Measurements from ENCODE around the gene MUC4. TPM values are rescaled to one million over a fixed set of nuclear protein-coding genes. Genes with fewer than 3 reads are reported as not detected.

The MUC4 gene
- total and polyA plus RNA-seq, 10 of the 15 experiments (the other 5 are each of a cell fraction or from before 2014, with no cell fraction given) = 0.02 to 0.46 (median 0.27) TPM; not detected in 4

GRCh38 chr3:195704433-195704999, 107.2 kb downstream of the MUC4 start:
- intact Hi-C loops (cut with micrococcal nuclease; ENCODE audit: unreplicated experiment) = no loop called here
- Histone ChIP-seq H3K9ac (ENCODE audit: control insufficient read depth, insufficient read depth, low read length) (no peak overlapping the region), H3K4me2 (ENCODE audit: control insufficient read depth, insufficient read depth) (no peak overlapping the region), H3K9me3 (replicated peaks; ENCODE audit: control insufficient read depth, insufficient read depth, low read length) (no peaks in the 10 kb centered on the region), H4K20me1 (ENCODE audit: control insufficient read depth, insufficient read depth) (no peaks in the 10 kb centered on the region), H3K27ac (ENCODE audit: control insufficient read depth, insufficient read depth) (no peak overlapping the region), H3K4me3 (no peak overlapping the region), H3K36me3 (ENCODE audit: control insufficient read depth in 2 of 2, insufficient read depth in 2 of 2, low read length in 1 of 2) (no peaks in the 10 kb centered on the region), H2AFZ (ENCODE audit: control insufficient read depth, low read depth, low read length) (no peak overlapping the region), H3K79me2 (ENCODE audit: control insufficient read depth, insufficient read depth, low read length) (no peaks in the 10 kb centered on the region), H3K27me3 (replicated peaks in 1 of 2; ENCODE audit: control insufficient read depth in 2 of 2, insufficient read depth in 2 of 2, low read length in 1 of 2) (no peaks in the 10 kb centered on the region), H3K4me1 (ENCODE audit: control insufficient read depth, insufficient read depth, low read length) (0 out of 2 replicates have a peak, but pooled peaks cover 4% of the 10 kb centered on the region)
- ChIA-PET CTCF (interaction anchor here (0.7 to 0.8 kb wide), 2 partner anchors 12 to 1096 kb away, joined by 3 read pairs; no protein-coding TSS in a partner anchor), POLR2A (no interaction called here), RAD21 (ENCODE audit: unreplicated experiment) (interaction anchor here (0.6 kb wide), 1 partner anchor 145 kb away, joined by 3 read pairs; no protein-coding TSS in a partner anchor), SMC1A (ENCODE audit: uncharacterized antibody, unreplicated experiment) (no interaction called here)
- in situ Hi-C loops (cut with MboI) = no loop called here
- DNase-seq (ENCODE audit: low read depth, low spot score) (no peak), FAIRE-seq (no peak), ATAC-seq (no peak)
- no TSS peak for BruUV-seq (replicated peaks)
- WGBS (ENCODE audit: insufficient coverage, insufficient replicate concordance, low lambda C conversion rate, missing lambda C conversion rate) = 59% methylated on average over 9 of the region's 9 CpGs
- TF ChIP-seq NFYA (IDR thresholded peaks at IDR 0.05; ENCODE audit: borderline replicate concordance, low read depth, low read length) (no peak), HDGF (IDR thresholded peaks at IDR 0.05) (no peak), BHLHE40 (IDR thresholded peaks at IDR 0.05; ENCODE audit: borderline replicate concordance in 1 of 2, low read depth in 2 of 2, low read length in 1 of 2) (no peak), SUZ12 (IDR thresholded peaks at IDR 0.05; ENCODE audit: unreplicated experiment) (no peak)

GRCh38 chr3:195703776-195704175, 108.0 kb downstream of the MUC4 start:
- no peak overlapping the region for H3K27ac ChIP-seq (ENCODE audit: control insufficient read depth, insufficient read depth)
- no peaks in the 10 kb centered on the region for H4K20me1 ChIP-seq (ENCODE audit: control insufficient read depth, insufficient read depth)
- no peaks in the 10 kb centered on the region for H3K36me3 ChIP-seq (ENCODE audit: control insufficient read depth in 2 of 2, insufficient read depth in 2 of 2, low read length in 1 of 2)
- no peaks in the 10 kb centered on the region for H3K4me1 ChIP-seq (ENCODE audit: control insufficient read depth, insufficient read depth, low read length)
- no peaks in the 10 kb centered on the region for H3K79me2 ChIP-seq (ENCODE audit: control insufficient read depth, insufficient read depth, low read length)
- TF ChIP-seq CREB1 (IDR thresholded peaks at IDR 0.05; ENCODE audit: low read depth) (no peak), RELA (IDR thresholded peaks at IDR 0.05; ENCODE audit: borderline replicate concordance, partially characterized antibody) (no peak), ZNF622 (IDR thresholded peaks at IDR 0.05) (no peak)
- no peak overlapping the region for H3K4me3 ChIP-seq
- no TSS peak for BruUV-seq (replicated peaks)
- ChIA-PET RAD21 (ENCODE audit: unreplicated experiment) (interaction anchor here (0.6 kb wide), 1 partner anchor 146 kb away, joined by 3 read pairs; no protein-coding TSS in a partner anchor), POLR2A (no interaction called here), SMC1A (ENCODE audit: uncharacterized antibody, unreplicated experiment) (no interaction called here), CTCF (interaction anchor here (0.7 kb wide), 1 partner anchor 1095 kb away, joined by 3 read pairs; no protein-coding TSS in a partner anchor)
- no peak for DNase-seq (ENCODE audit: low read depth, low spot score)
- 88% methylated on average over 5 of the region's 5 CpGs for WGBS (ENCODE audit: insufficient coverage, insufficient replicate concordance, low lambda C conversion rate, missing lambda C conversion rate)
- no peak for FAIRE-seq
- H2AFZ ChIP-seq (ENCODE audit: control insufficient read depth, low read depth, low read length) = no peak overlapping the region
- H3K4me2 ChIP-seq (ENCODE audit: control insufficient read depth, insufficient read depth) = no peak overlapping the region
- no peak for ATAC-seq
- H3K27me3 ChIP-seq (replicated peaks in 1 of 2; ENCODE audit: control insufficient read depth in 2 of 2, insufficient read depth in 2 of 2, low read length in 1 of 2) = no peaks in the 10 kb centered on the region
- no peak overlapping the region for H3K9ac ChIP-seq (ENCODE audit: control insufficient read depth, insufficient read depth, low read length)
- intact Hi-C loops (cut with micrococcal nuclease; ENCODE audit: unreplicated experiment) (no loop called here), in situ Hi-C loops (cut with MboI) (no loop called here)
- no peaks in the 10 kb centered on the region for H3K9me3 ChIP-seq (replicated peaks; ENCODE audit: control insufficient read depth, insufficient read depth, low read length)

All from GM12878 (cell line).